ENCODE results near the gene TMEM178B.

Gene TMEM178B

DNA sequence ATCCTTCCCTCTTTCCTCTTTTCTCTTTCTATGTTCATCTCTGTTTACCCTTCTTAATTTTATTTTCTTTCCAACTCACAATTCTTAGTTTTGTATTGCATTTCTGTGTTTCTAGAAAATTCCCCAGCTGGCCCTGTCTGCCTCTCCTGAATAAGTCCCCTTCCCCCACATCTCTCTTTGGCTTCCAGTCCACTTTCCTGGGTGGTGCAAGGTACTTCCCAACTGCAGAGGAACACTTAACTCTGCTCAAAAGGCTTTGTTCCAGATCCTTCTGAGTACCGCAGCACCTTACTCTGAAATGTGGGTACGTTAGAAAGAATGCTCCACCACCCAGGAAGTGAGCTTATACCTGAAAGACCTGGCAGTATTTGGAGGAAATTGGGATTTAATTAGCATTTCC lies 227.0 kb downstream of the TMEM178B start:
- WGBS (ENCODE audit: insufficient coverage, insufficient read length) = no CpG with 5 or more reads among the region's 2 CpGs
- no peaks in the 10 kb centered on the region for H3K36me3 ChIP-seq (ENCODE audit: control insufficient read depth, insufficient read depth, low read length)

GRCh38 chr7:141301544-141301943 lies 227.7 kb downstream of the TMEM178B start:
- Histone ChIP-seq H3K36me3 (ENCODE audit: control insufficient read depth, insufficient read depth, low read length) (no peaks in the 10 kb centered on the region), H3K27ac (ENCODE audit: low read length) (no peak overlapping the region), H3K4me3 (ENCODE audit: low read length) (no peak overlapping the region), H3K9me3 (ENCODE audit: control insufficient read depth, insufficient read depth, low read length) (no peaks in the 10 kb centered on the region), H3K4me1 (ENCODE audit: control insufficient read depth, insufficient read depth, low read length) (0 out of 2 replicates have a peak, but pooled peaks cover 3% of the 10 kb centered on the region), H3K27me3 (ENCODE audit: control insufficient read depth, insufficient read depth, low read length) (no peaks in the 10 kb centered on the region)
- no CpG with 5 or more reads among the region's 8 CpGs for WGBS (ENCODE audit: insufficient coverage, insufficient read length)
- DNase-seq (ENCODE audit: low read depth, low spot score) = no peak

More for the DNA sequence above, 227.0 kb downstream of the TMEM178B start:
- no peak overlapping the region for H3K4me3 ChIP-seq (ENCODE audit: low read length)
- no peak for DNase-seq (ENCODE audit: low read depth, low spot score)
- H3K27me3 ChIP-seq (ENCODE audit: control insufficient read depth, insufficient read depth, low read length) = no peaks in the 10 kb centered on the region
- H3K4me1 ChIP-seq (ENCODE audit: control insufficient read depth, insufficient read depth, low read length) = 0 out of 2 replicates have a peak, but pooled peaks cover 3% of the 10 kb centered on the region
- no peaks in the 10 kb centered on the region for H3K9me3 ChIP-seq (ENCODE audit: control insufficient read depth, insufficient read depth, low read length)
- no peak overlapping the region for H3K27ac ChIP-seq (ENCODE audit: low read length)

- no CpG with 5 or more reads among the region's 3 CpGs for WGBS (ENCODE audit: insufficient coverage, insufficient read length)
- H3K27ac ChIP-seq (ENCODE audit: low read length) = no peak overlapping the region
- no peaks in the 10 kb centered on the region for H3K36me3 ChIP-seq (ENCODE audit: control insufficient read depth, insufficient read depth, low read length)
- no peaks in the 10 kb centered on the region for H3K9me3 ChIP-seq (ENCODE audit: control insufficient read depth, insufficient read depth, low read length)
- no peak overlapping the region for H3K4me3 ChIP-seq (ENCODE audit: low read length)
- no peak for DNase-seq (ENCODE audit: low read depth, low spot score)
- no peaks in the 10 kb centered on the region for H3K27me3 ChIP-seq (ENCODE audit: control insufficient read depth, insufficient read depth, low read length)
- 0 out of 2 replicates have a peak, but pooled peaks cover 3% of the 10 kb centered on the region for H3K4me1 ChIP-seq (ENCODE audit: control insufficient read depth, insufficient read depth, low read length)
These were observed 228.8 kb downstream of the TMEM178B start for GRCh38 chr7:141302617-141303016.

- no peak for DNase-seq (ENCODE audit: low read depth, low spot score)
- Histone ChIP-seq H3K9me3 (ENCODE audit: control insufficient read depth, insufficient read depth, low read length) (no peaks in the 10 kb centered on the region), H3K27me3 (ENCODE audit: control insufficient read depth, insufficient read depth, low read length) (no peaks in the 10 kb centered on the region), H3K4me1 (ENCODE audit: control insufficient read depth, insufficient read depth, low read length) (0 out of 2 replicates have a peak, but pooled peaks cover 3% of the 10 kb centered on the region), H3K4me3 (ENCODE audit: low read length) (no peak overlapping the region), H3K36me3 (ENCODE audit: control insufficient read depth, insufficient read depth, low read length) (no peaks in the 10 kb centered on the region), H3K27ac (ENCODE audit: low read length) (no peak overlapping the region)
- no CpG with 5 or more reads among the region's 2 CpGs for WGBS (ENCODE audit: insufficient coverage, insufficient read length)
These were observed 230.4 kb downstream of the TMEM178B start for GRCh38 chr7:141304291-141304690.

DNA sequence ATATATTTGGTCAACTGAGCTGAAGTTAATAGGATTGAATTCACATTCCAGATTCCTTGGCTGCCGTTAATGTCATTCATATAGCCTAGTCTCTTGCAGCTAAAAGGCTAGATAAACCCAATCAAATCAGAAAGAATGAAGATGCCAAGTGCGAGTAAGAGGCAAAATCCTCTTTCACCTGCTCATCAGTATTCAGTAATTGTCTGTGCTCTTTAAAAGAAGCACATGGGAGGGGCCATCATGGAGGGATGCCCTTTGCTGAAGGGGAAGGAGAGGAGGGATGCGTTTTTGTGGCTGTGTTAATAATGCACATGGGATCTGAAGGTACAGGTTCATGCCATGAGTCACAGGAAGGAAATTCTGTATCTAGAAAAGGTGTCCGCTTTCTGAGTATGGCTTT lies 232.2 kb downstream of the TMEM178B start:
- no CpG with 5 or more reads among the region's 4 CpGs for WGBS (ENCODE audit: insufficient coverage, insufficient read length)
- Histone ChIP-seq H3K36me3 (ENCODE audit: control insufficient read depth, insufficient read depth, low read length) (no peaks in the 10 kb centered on the region), H3K27me3 (ENCODE audit: control insufficient read depth, insufficient read depth, low read length) (no peaks in the 10 kb centered on the region), H3K4me3 (ENCODE audit: low read length) (no peak overlapping the region), H3K9me3 (ENCODE audit: control insufficient read depth, insufficient read depth, low read length) (no peaks in the 10 kb centered on the region), H3K4me1 (ENCODE audit: control insufficient read depth, insufficient read depth, low read length) (no peaks in the 10 kb centered on the region), H3K27ac (ENCODE audit: low read length) (no peak overlapping the region)
- DNase-seq (ENCODE audit: low read depth, low spot score) = no peak

GRCh38 chr7:141312395-141312794 lies 238.5 kb downstream of the TMEM178B start:
- Histone ChIP-seq H3K36me3 (ENCODE audit: control insufficient read depth, insufficient read depth, low read length) (no peaks in the 10 kb centered on the region), H3K4me1 (ENCODE audit: control insufficient read depth, insufficient read depth, low read length) (no peaks in the 10 kb centered on the region), H3K27me3 (ENCODE audit: control insufficient read depth, insufficient read depth, low read length) (no peaks in the 10 kb centered on the region), H3K27ac (ENCODE audit: low read length) (no peak overlapping the region), H3K4me3 (ENCODE audit: low read length) (no peak overlapping the region), H3K9me3 (ENCODE audit: control insufficient read depth, insufficient read depth, low read length) (no peaks in the 10 kb centered on the region)
- no peak for DNase-seq (ENCODE audit: low read depth, low spot score)
- no CpG with 5 or more reads among the region's 2 CpGs for WGBS (ENCODE audit: insufficient coverage, insufficient read length)

GRCh38 chr7:141312828-141313521 lies 239.1 kb downstream of the TMEM178B start:
- WGBS (ENCODE audit: insufficient coverage, insufficient read length) = no CpG with 5 or more reads among the region's 2 CpGs
- Histone ChIP-seq H3K27ac (ENCODE audit: low read length) (no peak overlapping the region), H3K9me3 (ENCODE audit: control insufficient read depth, insufficient read depth, low read length) (no peaks in the 10 kb centered on the region), H3K4me1 (ENCODE audit: control insufficient read depth, insufficient read depth, low read length) (no peaks in the 10 kb centered on the region), H3K36me3 (ENCODE audit: control insufficient read depth, insufficient read depth, low read length) (no peaks in the 10 kb centered on the region), H3K4me3 (ENCODE audit: low read length) (no peak overlapping the region), H3K27me3 (ENCODE audit: control insufficient read depth, insufficient read depth, low read length) (no peaks in the 10 kb centered on the region)
- no peak for DNase-seq (ENCODE audit: low read depth, low spot score)

DNA sequence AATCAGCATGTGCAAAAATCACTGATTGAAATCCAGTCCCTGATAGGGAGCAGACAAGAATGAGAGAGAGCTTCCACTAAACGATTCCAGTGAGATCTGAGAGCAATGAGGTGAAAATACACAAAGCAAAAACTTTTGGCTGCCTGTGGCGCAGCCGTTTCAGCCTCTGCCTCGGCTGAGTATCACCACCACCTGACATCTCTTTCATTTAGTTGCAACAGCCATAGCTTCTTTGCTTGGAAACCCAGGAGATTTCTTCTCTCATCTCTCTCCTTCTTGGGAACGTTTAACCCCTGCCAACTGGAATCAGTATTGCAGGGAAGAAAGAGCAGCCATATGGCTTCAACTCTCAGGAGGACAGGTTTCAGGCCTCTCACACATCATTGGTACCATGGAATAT lies 240.0 kb downstream of the TMEM178B start:
- Histone ChIP-seq H3K9me3 (ENCODE audit: control insufficient read depth, insufficient read depth, low read length) (no peaks in the 10 kb centered on the region), H3K27me3 (ENCODE audit: control insufficient read depth, insufficient read depth, low read length) (no peaks in the 10 kb centered on the region), H3K27ac (ENCODE audit: low read length) (no peak overlapping the region), H3K4me1 (ENCODE audit: control insufficient read depth, insufficient read depth, low read length) (no peaks in the 10 kb centered on the region), H3K36me3 (ENCODE audit: control insufficient read depth, insufficient read depth, low read length) (no peaks in the 10 kb centered on the region), H3K4me3 (ENCODE audit: low read length) (no peak overlapping the region)
- no CpG with 5 or more reads among the region's 5 CpGs for WGBS (ENCODE audit: insufficient coverage, insufficient read length)
- no peak for DNase-seq (ENCODE audit: low read depth, low spot score)

DNA sequence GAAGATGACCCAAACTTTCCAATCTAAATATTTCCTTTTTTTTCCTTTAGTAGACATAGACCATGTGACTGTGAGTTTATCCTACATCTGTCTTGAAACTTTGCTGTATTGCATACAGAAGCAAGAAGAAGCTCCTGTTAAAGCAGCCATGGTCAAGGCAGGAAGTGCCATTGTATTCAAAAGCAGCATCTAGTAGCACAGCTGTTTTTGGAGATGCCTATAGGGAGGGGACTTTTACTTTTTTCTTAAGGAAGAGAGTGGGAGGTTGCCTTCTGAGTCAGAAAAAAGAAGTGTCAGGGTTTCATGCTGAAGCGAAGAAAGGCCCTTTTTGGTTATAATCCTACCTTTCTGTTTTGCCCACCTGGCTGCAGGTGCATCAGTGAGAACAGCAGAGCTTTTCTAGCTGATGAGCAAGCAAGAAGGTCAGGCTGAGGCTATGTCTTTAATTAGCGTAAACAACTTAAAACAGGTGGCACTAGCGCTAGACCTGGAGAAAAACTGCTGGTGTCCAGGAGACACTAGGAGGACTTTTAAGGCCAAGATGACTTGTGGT lies 243.2 kb downstream of the TMEM178B start:
- WGBS (ENCODE audit: insufficient coverage, insufficient read length) = no CpG with 5 or more reads among the region's 3 CpGs
- no peak overlapping the region for H3K27ac ChIP-seq (ENCODE audit: low read length)
- H3K4me1 ChIP-seq (ENCODE audit: control insufficient read depth, insufficient read depth, low read length) = no peaks in the 10 kb centered on the region
- no peaks in the 10 kb centered on the region for H3K36me3 ChIP-seq (ENCODE audit: control insufficient read depth, insufficient read depth, low read length)
- no peak for DNase-seq (ENCODE audit: low read depth, low spot score)
- no peaks in the 10 kb centered on the region for H3K27me3 ChIP-seq (ENCODE audit: control insufficient read depth, insufficient read depth, low read length)
- no peaks in the 10 kb centered on the region for H3K9me3 ChIP-seq (ENCODE audit: control insufficient read depth, insufficient read depth, low read length)
- no peak overlapping the region for H3K4me3 ChIP-seq (ENCODE audit: low read length)

DNA sequence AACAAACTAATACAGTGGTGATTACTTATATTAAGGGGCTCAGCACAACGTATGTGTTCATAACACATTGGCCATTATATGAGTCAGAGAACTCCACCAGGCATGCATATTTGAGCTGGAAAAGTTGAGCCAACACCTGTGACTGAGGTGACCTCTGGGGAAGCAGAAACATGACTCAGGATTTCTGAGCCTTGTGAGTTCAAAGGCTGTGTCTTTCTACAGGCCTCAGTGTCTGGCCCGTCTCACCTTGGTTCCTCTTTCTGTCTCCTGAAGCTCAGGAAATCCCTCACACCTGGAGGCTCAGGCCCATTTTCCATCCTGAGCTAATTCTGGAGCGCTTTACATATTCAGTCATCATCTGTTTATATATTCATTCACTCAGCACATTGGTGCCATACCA lies 246.4 kb downstream of the TMEM178B start:
- Histone ChIP-seq H3K4me1 (ENCODE audit: control insufficient read depth, insufficient read depth, low read length) (0 out of 2 replicates have a peak, but pooled peaks cover 1% of the 10 kb centered on the region), H3K36me3 (ENCODE audit: control insufficient read depth, insufficient read depth, low read length) (no peaks in the 10 kb centered on the region), H3K27me3 (ENCODE audit: control insufficient read depth, insufficient read depth, low read length) (no peaks in the 10 kb centered on the region), H3K27ac (ENCODE audit: low read length) (no peak overlapping the region), H3K4me3 (ENCODE audit: low read length) (no peak overlapping the region), H3K9me3 (ENCODE audit: control insufficient read depth, insufficient read depth, low read length) (no peaks in the 10 kb centered on the region)
- no CpG with 5 or more reads among the region's 3 CpGs for WGBS (ENCODE audit: insufficient coverage, insufficient read length)
- DNase-seq (ENCODE audit: low read depth, low spot score) = no peak

- H3K4me1 ChIP-seq (ENCODE audit: control insufficient read depth, insufficient read depth, low read length) = 0 out of 2 replicates have a peak, but pooled peaks cover 3% of the 10 kb centered on the region
- no peak overlapping the region for H3K4me3 ChIP-seq (ENCODE audit: low read length)
- no peaks in the 10 kb centered on the region for H3K9me3 ChIP-seq (ENCODE audit: control insufficient read depth, insufficient read depth, low read length)
- DNase-seq (ENCODE audit: low read depth, low spot score) = no peak
- H3K27me3 ChIP-seq (ENCODE audit: control insufficient read depth, insufficient read depth, low read length) = no peaks in the 10 kb centered on the region
- H3K27ac ChIP-seq (ENCODE audit: low read length) = no peak overlapping the region
- no CpG with 5 or more reads among the region's 6 CpGs for WGBS (ENCODE audit: insufficient coverage, insufficient read length)
- H3K36me3 ChIP-seq (ENCODE audit: control insufficient read depth, insufficient read depth, low read length) = no peaks in the 10 kb centered on the region
These were observed 248.5 kb downstream of the TMEM178B start for GRCh38 chr7:141322383-141322782.
